ENCODE measurements around the gene RPS21.

The RPS21 gene

GRCh38 chr20:62352402-62353288 lies 34.3 kb upstream of the RPS21 start:
- H3K9me3 ChIP-seq (ENCODE audit: low read depth, low read length) = no peaks in the 10 kb centered on the region
- H3K27ac ChIP-seq = no peak overlapping the region
- H3K36me3 ChIP-seq (ENCODE audit: insufficient read depth, low read length) = no peaks in the 10 kb centered on the region
- no peak overlapping the region for H3K4me3 ChIP-seq
- no peak overlapping the region for H3K9ac ChIP-seq (ENCODE audit: insufficient read length)
- TF ChIP-seq EZH2 (IDR thresholded peaks at IDR 0.05) (no peak), POLR2AphosphoS5 (IDR thresholded peaks at IDR 0.05; ENCODE audit: borderline replicate concordance, low read depth, low read length) (no peak), FOXP2 (optimal IDR thresholded peaks at IDR 0.05; ENCODE audit: control extremely low read depth, extremely low read length, insufficient read depth) (no peak)
- DNase-seq (ENCODE audit: low read depth, low spot score) = no peak

- H3K4me3 ChIP-seq = no peak overlapping the region
- H3K9me3 ChIP-seq (ENCODE audit: low read depth, low read length) = no peaks in the 10 kb centered on the region
- no peaks in the 10 kb centered on the region for H3K36me3 ChIP-seq (ENCODE audit: insufficient read depth, low read length)
- no peak for TF ChIP-seq EZH2 (IDR thresholded peaks at IDR 0.05)
- no peak for TF ChIP-seq FOXP2 (optimal IDR thresholded peaks at IDR 0.05; ENCODE audit: control extremely low read depth, extremely low read length, insufficient read depth)
- no peak for TF ChIP-seq POLR2AphosphoS5 (IDR thresholded peaks at IDR 0.05; ENCODE audit: borderline replicate concordance, low read depth, low read length)
- no peak overlapping the region for H3K27ac ChIP-seq
- DNase-seq (ENCODE audit: low read depth, low spot score) = no peak
- no peak overlapping the region for H3K9ac ChIP-seq (ENCODE audit: insufficient read length)
These were observed 33.4 kb upstream of the RPS21 start for GRCh38 chr20:62353289-62354030.

- TF ChIP-seq FOXP2 (optimal IDR thresholded peaks at IDR 0.05; ENCODE audit: control extremely low read depth, extremely low read length, insufficient read depth) (no peak), POLR2AphosphoS5 (IDR thresholded peaks at IDR 0.05; ENCODE audit: borderline replicate concordance, low read depth, low read length) (no peak)
- H3K9ac ChIP-seq (ENCODE audit: insufficient read length) = no peak overlapping the region
- H3K9me3 ChIP-seq (ENCODE audit: low read depth, low read length) = no peaks in the 10 kb centered on the region
- no peak overlapping the region for H3K27ac ChIP-seq
- no peak for DNase-seq (ENCODE audit: low read depth, low spot score)
- H3K36me3 ChIP-seq (ENCODE audit: insufficient read depth, low read length) = no peaks in the 10 kb centered on the region
- no peak overlapping the region for H3K4me3 ChIP-seq
These were observed 32.7 kb upstream of the RPS21 start for GRCh38 chr20:62354031-62354808.

GRCh38 chr20:62354811-62355341 lies 32.0 kb upstream of the RPS21 start:
- Histone ChIP-seq H3K27ac (no peak overlapping the region), H3K9ac (ENCODE audit: insufficient read length) (no peak overlapping the region), H3K9me3 (ENCODE audit: low read depth, low read length) (no peaks in the 10 kb centered on the region), H3K4me3 (no peak overlapping the region), H3K36me3 (ENCODE audit: insufficient read depth, low read length) (no peaks in the 10 kb centered on the region)
- DNase-seq (ENCODE audit: low read depth, low spot score) = no peak
- TF ChIP-seq FOXP2 (optimal IDR thresholded peaks at IDR 0.05; ENCODE audit: control extremely low read depth, extremely low read length, insufficient read depth) (no peak), POLR2AphosphoS5 (IDR thresholded peaks at IDR 0.05; ENCODE audit: borderline replicate concordance, low read depth, low read length) (no peak), EZH2 (IDR thresholded peaks at IDR 0.05) (no peak)

- TF ChIP-seq FOXP2 (optimal IDR thresholded peaks at IDR 0.05; ENCODE audit: control extremely low read depth, extremely low read length, insufficient read depth) (no peak), POLR2AphosphoS5 (IDR thresholded peaks at IDR 0.05; ENCODE audit: borderline replicate concordance, low read depth, low read length) (no peak), EZH2 (IDR thresholded peaks at IDR 0.05) (no peak)
- H3K27ac ChIP-seq = no peak overlapping the region
- H3K9me3 ChIP-seq (ENCODE audit: low read depth, low read length) = no peaks in the 10 kb centered on the region
- no peak overlapping the region for H3K9ac ChIP-seq (ENCODE audit: insufficient read length)
- no peak for DNase-seq (ENCODE audit: low read depth, low spot score)
- H3K36me3 ChIP-seq (ENCODE audit: insufficient read depth, low read length) = no peaks in the 10 kb centered on the region
- no peak overlapping the region for H3K4me3 ChIP-seq
These were observed 31.4 kb upstream of the RPS21 start for GRCh38 chr20:62355516-62355877.

GRCh38 chr20:62355878-62356588 lies 30.9 kb upstream of the RPS21 start:
- no peak overlapping the region for H3K4me3 ChIP-seq
- H3K36me3 ChIP-seq (ENCODE audit: insufficient read depth, low read length) = no peaks in the 10 kb centered on the region
- TF ChIP-seq POLR2AphosphoS5 (IDR thresholded peaks at IDR 0.05; ENCODE audit: borderline replicate concordance, low read depth, low read length) (no peak), EZH2 (IDR thresholded peaks at IDR 0.05) (no peak), FOXP2 (optimal IDR thresholded peaks at IDR 0.05; ENCODE audit: control extremely low read depth, extremely low read length, insufficient read depth) (no peak)
- no peaks in the 10 kb centered on the region for H3K9me3 ChIP-seq (ENCODE audit: low read depth, low read length)
- H3K9ac ChIP-seq (ENCODE audit: insufficient read length) = no peak overlapping the region
- DNase-seq (ENCODE audit: low read depth, low spot score) = no peak
- no peak overlapping the region for H3K27ac ChIP-seq

GRCh38 chr20:62356589-62357186 lies 30.2 kb upstream of the RPS21 start:
- H3K36me3 ChIP-seq (ENCODE audit: insufficient read depth, low read length) = no peaks in the 10 kb centered on the region
- no peak overlapping the region for H3K4me3 ChIP-seq
- no peaks in the 10 kb centered on the region for H3K9me3 ChIP-seq (ENCODE audit: low read depth, low read length)
- H3K9ac ChIP-seq (ENCODE audit: insufficient read length) = no peak overlapping the region
- no peak for DNase-seq (ENCODE audit: low read depth, low spot score)
- no peak overlapping the region for H3K27ac ChIP-seq
- no peak for TF ChIP-seq EZH2 (IDR thresholded peaks at IDR 0.05)
- TF ChIP-seq POLR2AphosphoS5 (IDR thresholded peaks at IDR 0.05; ENCODE audit: borderline replicate concordance, low read depth, low read length) = no peak
- no peak for TF ChIP-seq FOXP2 (optimal IDR thresholded peaks at IDR 0.05; ENCODE audit: control extremely low read depth, extremely low read length, insufficient read depth)

All from SK-N-MC (cell line).